Mesendoderm (in vitro differentiated cells): Measurements from ENCODE around the gene KCNH2.
A peak's percentile ranks its signal among the peaks of the same experiment; 100 is the strongest.

Experiments
- DNase-seq: peaks from one replicate; pipeline ENCODE4 v3.0.0; 2013
- H2AK5ac ChIP-seq: 2 replicates; pipeline ENCODE4 v1.6.1; 2013; ENCODE audit warnings: low read length, inconsistent platforms
- H2BK120ac ChIP-seq: 2 replicates; pipeline ENCODE4 v1.6.1; 2013; ENCODE audit warnings: low read depth, mild to moderate bottlenecking, low read length, moderate library complexity, mixed read lengths
- H2BK15ac ChIP-seq: replicated peaks from 2 replicates; pipeline ENCODE4 v1.6.1; 2013; ENCODE audit warnings: low read depth, mild to moderate bottlenecking, moderate library complexity
- H2BK5ac ChIP-seq: 2 replicates; pipeline ENCODE4 v1.6.1; 2013; ENCODE audit warnings: low read length, inconsistent platforms
- H3K18ac ChIP-seq: 2 replicates; pipeline ENCODE4 v1.6.1; 2013; ENCODE audit warnings: mild to moderate bottlenecking, low read length, mixed read lengths
- H3K23ac ChIP-seq: one replicate; pipeline ENCODE4 v1.6.1; 2013; ENCODE audit warnings: low read length
- H3K27ac ChIP-seq: 2 replicates; pipeline ENCODE4 v1.5.1; 2013; ENCODE audit warnings: low read depth, mild to moderate bottlenecking, inconsistent platforms, low read length, moderate library complexity
- H3K27me3 ChIP-seq: 2 replicates; pipeline ENCODE4 v1.6.1; 2013; ENCODE audit warnings: low read length, control low read depth, mild to moderate bottlenecking, inconsistent platforms; ENCODE audit not compliant: insufficient read depth, poor library complexity
- H3K36me3 ChIP-seq: 2 replicates; pipeline ENCODE4 v1.6.1; 2013; ENCODE audit warnings: low read length, inconsistent platforms; ENCODE audit not compliant: control insufficient read depth, insufficient read depth
- H3K4ac ChIP-seq: one replicate; pipeline ENCODE4 v1.6.1; 2013; ENCODE audit warnings: low read depth, mild to moderate bottlenecking, low read length, moderate library complexity
- H3K4me1 ChIP-seq: 2 replicates; pipeline ENCODE4 v1.6.1; 2013; ENCODE audit warnings: low read depth, low read length, inconsistent platforms; ENCODE audit not compliant: control insufficient read depth
- H3K4me2 ChIP-seq: 2 replicates; pipeline ENCODE4 v1.6.1; 2013; ENCODE audit warnings: low read length
- H3K4me3 ChIP-seq: 2 replicates; pipeline ENCODE4 v1.5.1; 2013; ENCODE audit warnings: mild to moderate bottlenecking, low read length
- H3K56ac ChIP-seq: one replicate; pipeline ENCODE4 v1.6.1; 2013; ENCODE audit warnings: low read length
- H3K79me1 ChIP-seq: 2 replicates; pipeline ENCODE4 v1.6.1; 2013; ENCODE audit warnings: low read length, inconsistent platforms
- H3K79me2 ChIP-seq: 2 replicates; pipeline ENCODE4 v1.6.1; 2013; ENCODE audit warnings: mild to moderate bottlenecking, low read length; ENCODE audit not compliant: control insufficient read depth, insufficient read depth
- H3K9ac ChIP-seq: 2 replicates; pipeline ENCODE4 v1.6.1; 2013; ENCODE audit warnings: low read length, inconsistent platforms
- H4K5ac ChIP-seq: one replicate; pipeline ENCODE4 v1.6.1; 2013; ENCODE audit warnings: low read length
- H4K8ac ChIP-seq: one replicate; pipeline ENCODE4 v1.6.1; 2013; ENCODE audit warnings: low read depth, mild to moderate bottlenecking, control low read depth, low read length, moderate library complexity
- WGBS: extraction: QIAGEN DNeasy Blood & Tissue Kit; methylation state at CpG from one replicate; pipeline ENCODE4 v1.1.7; 2013; ENCODE audit warnings: low lambda C conversion rate, missing lambda C conversion rate; ENCODE audit not compliant: insufficient coverage; ENCODE audit errors: extremely low coverage; 5-methylcytosine and 5-hydroxymethylcytosine counted together

KCNH2 gene

DNA sequence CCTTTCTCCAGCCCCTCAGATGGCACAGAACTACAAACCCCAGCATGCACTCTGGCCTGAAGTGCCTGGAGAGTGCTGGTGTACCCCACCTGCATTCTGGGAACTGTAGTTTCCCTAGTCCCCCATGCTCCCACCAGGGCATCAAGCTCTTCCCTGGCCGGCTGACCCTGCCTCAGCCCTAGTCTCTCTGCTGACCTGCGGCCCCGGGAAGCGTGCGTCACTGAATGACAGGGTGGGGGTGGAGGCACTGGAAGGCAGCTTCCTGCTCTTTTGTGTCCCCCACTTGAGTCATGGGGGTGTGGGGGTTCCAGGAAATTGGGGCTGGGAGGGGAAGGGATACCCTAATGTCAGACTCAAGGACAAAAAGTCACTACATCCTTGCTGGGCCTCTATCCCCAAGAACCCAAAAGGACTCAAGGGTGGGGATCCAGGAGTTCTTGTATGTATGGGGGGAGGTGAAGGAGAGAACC is 14.7 kb upstream of the KCNH2 start:
- WGBS, result no CpG with 5 or more reads among the region's 5 CpGs
- Histone ChIP-seq H2BK120ac (no peak overlapping the region), H3K18ac (no peak overlapping the region), H3K9ac (no peak overlapping the region), H3K56ac (no peak overlapping the region), H3K4me3 (no peak overlapping the region), H3K27ac (no peak overlapping the region), H4K5ac (no peak overlapping the region), H2AK5ac (no peak overlapping the region), H3K4ac (no peak overlapping the region), H3K4me1 (no peaks in the 10 kb centered on the region), H2BK15ac (no peak overlapping the region), H3K4me2 (no peak overlapping the region), H2BK5ac (no peak overlapping the region), H3K23ac (no peak overlapping the region), H3K79me1 (no peaks in the 10 kb centered on the region), H3K27me3 (no peaks in the 10 kb centered on the region), H3K36me3 (no peaks in the 10 kb centered on the region), H4K8ac (no peak overlapping the region), H3K79me2 (no peaks in the 10 kb centered on the region)
- peak; percentile 87 for DNase-seq

DNA sequence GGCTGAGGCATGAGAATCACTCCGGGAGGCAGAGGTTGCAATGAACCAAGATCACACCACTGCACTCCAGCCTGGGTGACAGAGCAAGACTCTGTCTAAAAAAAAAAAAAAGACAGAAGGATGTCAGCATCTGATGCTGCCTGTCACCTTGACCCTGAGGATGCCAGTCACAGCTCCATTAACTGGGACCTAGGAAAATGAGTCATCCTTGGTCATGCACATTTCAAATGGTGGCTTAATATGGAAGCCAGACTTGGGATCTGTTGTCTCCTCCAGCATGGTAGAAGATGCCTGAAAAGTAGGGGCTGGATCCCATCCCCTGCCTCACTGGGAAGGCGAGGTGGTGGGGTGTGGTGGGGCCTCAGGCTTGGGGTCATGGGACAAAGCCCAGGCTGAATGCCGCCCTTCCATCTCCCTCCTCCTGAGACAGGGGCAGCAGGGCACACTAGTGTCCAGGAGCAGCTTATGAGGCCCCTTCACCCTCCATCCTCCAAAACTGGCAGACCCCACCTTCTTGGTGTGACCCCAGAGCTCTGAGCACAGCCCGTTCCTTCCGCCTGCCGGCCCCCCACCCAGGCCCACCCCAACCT is 14.0 kb upstream of the KCNH2 start:
- Histone ChIP-seq H3K4me2 (no peak overlapping the region), H3K36me3 (no peaks in the 10 kb centered on the region), H2BK120ac (no peak overlapping the region), H3K27me3 (no peaks in the 10 kb centered on the region), H4K5ac (no peak overlapping the region), H3K18ac (no peak overlapping the region), H3K4me1 (no peaks in the 10 kb centered on the region), H3K23ac (no peak overlapping the region), H2AK5ac (no peak overlapping the region), H3K79me2 (no peaks in the 10 kb centered on the region), H4K8ac (no peak overlapping the region), H3K56ac (no peak overlapping the region), H3K9ac (no peak overlapping the region), H3K79me1 (no peaks in the 10 kb centered on the region), H3K4me3 (no peak overlapping the region), H2BK5ac (no peak overlapping the region), H3K27ac (no peak overlapping the region), H3K4ac (no peak overlapping the region), H2BK15ac (no peak overlapping the region)
- DNase-seq, result no peak
- WGBS, result no CpG with 5 or more reads among the region's 6 CpGs

GRCh38 chr7:150990416-150991186 is 12.5 kb upstream of the KCNH2 start, which contains the start of gene NOS3:
TSS of gene NOS3 (plus strand) at chr7:150991017. CDS start at chr7:150993804, 2,787 bp downstream.
- no peak within 1 kb of the TSS for H2BK5ac ChIP-seq
- no peak within 1 kb of the TSS for H3K27ac ChIP-seq
- H4K8ac ChIP-seq, result no peak within 1 kb of the TSS
- no peaks in the 10 kb centered on the region for H3K27me3 ChIP-seq
- no peak within 1 kb of the TSS for H3K9ac ChIP-seq
- H3K4me3 ChIP-seq, result no peak within 1 kb of the TSS
- H3K79me1 ChIP-seq, result no peaks in the 10 kb centered on the region
- no peak within 1 kb of the TSS for H3K4ac ChIP-seq
- WGBS, result no CpG with 5 or more reads among the region's 12 CpGs
- no peak for DNase-seq
- H3K23ac ChIP-seq, result no peak within 1 kb of the TSS
- no peak within 1 kb of the TSS for H4K5ac ChIP-seq
- no peaks in the 10 kb centered on the region for H3K36me3 ChIP-seq
- no peak within 1 kb of the TSS for H2BK15ac ChIP-seq
- no peak within 1 kb of the TSS for H3K56ac ChIP-seq
- no peak within 1 kb of the TSS for H3K4me2 ChIP-seq
- no peak within 1 kb of the TSS for H3K18ac ChIP-seq
- no peaks in the 10 kb centered on the region for H3K4me1 ChIP-seq
- H2BK120ac ChIP-seq, result no peak within 1 kb of the TSS
- no peaks in the 10 kb centered on the region for H3K79me2 ChIP-seq
- H2AK5ac ChIP-seq, result no peak within 1 kb of the TSS

DNA sequence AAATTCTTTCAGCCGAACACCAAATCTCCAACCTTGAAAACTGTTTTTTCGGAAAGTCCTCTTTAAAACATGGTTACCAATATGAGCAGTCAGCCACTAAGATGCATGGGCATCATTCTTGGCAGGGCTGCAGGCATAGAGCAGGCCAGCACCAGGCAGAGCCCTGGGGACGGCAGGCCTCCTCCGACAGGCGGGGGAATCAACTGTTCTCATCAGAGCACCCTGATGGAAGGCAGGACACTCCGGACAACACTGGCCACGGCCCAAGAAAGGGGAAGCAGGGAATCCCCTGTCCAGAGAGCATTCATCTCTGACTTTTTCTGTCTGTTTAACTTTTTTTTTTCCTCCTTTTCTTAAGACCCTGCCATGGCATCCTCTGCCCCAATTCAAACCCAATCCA is 11.3 kb upstream of the KCNH2 start:
- WGBS, result no CpG with 5 or more reads among the region's 7 CpGs

GRCh38 chr7:150988230-150989226 is 10.4 kb upstream of the KCNH2 start:
- H3K56ac ChIP-seq, result peak overlapping the region; percentile 67
- H4K8ac ChIP-seq, result no peak overlapping the region
- no peaks in the 10 kb centered on the region for H3K36me3 ChIP-seq
- no peak overlapping the region for H2BK120ac ChIP-seq
- no peak overlapping the region for H4K5ac ChIP-seq
- no peak overlapping the region for H2BK15ac ChIP-seq
- no peaks in the 10 kb centered on the region for H3K4me1 ChIP-seq
- no peak overlapping the region for H2AK5ac ChIP-seq
- H3K4ac ChIP-seq, result no peak overlapping the region
- H3K79me2 ChIP-seq, result no peaks in the 10 kb centered on the region
- H2BK5ac ChIP-seq, result no peak overlapping the region
- H3K9ac ChIP-seq, result peak overlapping the region; percentile 38
- no peaks in the 10 kb centered on the region for H3K79me1 ChIP-seq
- WGBS, result no CpG with 5 or more reads among the region's 31 CpGs
- no peak overlapping the region for H3K27ac ChIP-seq
- H3K18ac ChIP-seq, result no peak overlapping the region
- peak overlapping the region; percentile 62 for H3K4me2 ChIP-seq
- H3K4me3 ChIP-seq, result no peak overlapping the region
- DNase-seq, result peak; percentile 82
- peak overlapping the region; percentile 80 for H3K23ac ChIP-seq
- no peaks in the 10 kb centered on the region for H3K27me3 ChIP-seq

More for the DNA sequence above, 11.3 kb upstream of the KCNH2 start:
- H4K5ac ChIP-seq, result no peak overlapping the region
- H3K36me3 ChIP-seq, result no peaks in the 10 kb centered on the region
- H3K9ac ChIP-seq, result no peak overlapping the region
- no peak overlapping the region for H3K4me3 ChIP-seq
- no peak overlapping the region for H2BK5ac ChIP-seq
- no peak overlapping the region for H2BK15ac ChIP-seq
- H3K4ac ChIP-seq, result no peak overlapping the region
- no peak overlapping the region for H3K18ac ChIP-seq
- H4K8ac ChIP-seq, result no peak overlapping the region
- no peak overlapping the region for H2AK5ac ChIP-seq
- no peak overlapping the region for H2BK120ac ChIP-seq
- H3K4me1 ChIP-seq, result no peaks in the 10 kb centered on the region
- no peaks in the 10 kb centered on the region for H3K79me2 ChIP-seq
- H3K4me2 ChIP-seq, result no peak overlapping the region
- no peak overlapping the region for H3K27ac ChIP-seq
- H3K56ac ChIP-seq, result no peak overlapping the region
- no peaks in the 10 kb centered on the region for H3K79me1 ChIP-seq
- no peak for DNase-seq
- no peak overlapping the region for H3K23ac ChIP-seq
- H3K27me3 ChIP-seq, result no peaks in the 10 kb centered on the region
